SU-DHL-6 (cell line): ENCODE measurements around the gene MT1E.

ENCODE experiments used
- H2AFZ ChIP-seq: fragments of 200-600 bp; sonication (generic); 2 replicates; pipeline ENCODE4 v1.6.1; 2014; ENCODE audit warnings: low read depth, mild to moderate bottlenecking, moderate library complexity, mixed read lengths, antibody characterized with exemption, low read length; ENCODE audit not compliant: severe bottlenecking
- H3F3A ChIP-seq: fragments of 200-600 bp; shearing (Covaris generic); 2 replicates; pipeline ENCODE4 v1.6.0; 2016; ENCODE audit warnings: antibody characterized with exemption, mild to moderate bottlenecking; ENCODE audit not compliant: insufficient read depth
- H3K27ac ChIP-seq: fragments of 200-600 bp; sonication (generic); 2 replicates; pipeline ENCODE4 v1.5.1; 2016; ENCODE audit warnings: low read depth, mild to moderate bottlenecking, low read length, moderate library complexity, mixed read lengths
- H3K27me3 ChIP-seq: fragments of 200-600 bp; sonication (generic), shearing (Covaris generic); 2 replicates; pipeline ENCODE4 v1.6.0; 2014; ENCODE audit warnings: mild to moderate bottlenecking, low read length
- H3K36me3 ChIP-seq: fragments of 200-600 bp; sonication (generic); 2 replicates; pipeline ENCODE4 v1.6.1; 2014; ENCODE audit warnings: mild to moderate bottlenecking, low read length, mixed read lengths
- H3K4me2 ChIP-seq: fragments of 300-600, 200-600 bp; shearing (Covaris generic), sonication (generic); 2 replicates; pipeline ENCODE4 v1.6.0; 2014; ENCODE audit warnings: low read length, low read depth, mild to moderate bottlenecking; ENCODE audit not compliant: poor library complexity, severe bottlenecking
- H3K4me3 ChIP-seq: fragments of 200-600 bp; sonication (generic); 2 replicates; pipeline ENCODE4 v1.5.1; 2014; ENCODE audit warnings: antibody characterized with exemption, low read length, mild to moderate bottlenecking, mixed read lengths; ENCODE audit not compliant: insufficient read depth, poor library complexity, severe bottlenecking
- H3K79me2 ChIP-seq: fragments of 200-600 bp; sonication (generic); 2 replicates; pipeline ENCODE4 v1.6.1; 2014; ENCODE audit warnings: mild to moderate bottlenecking, low read length, moderate library complexity; ENCODE audit not compliant: insufficient read depth
- H3K9ac ChIP-seq: fragments of 200-600 bp; sonication (generic); 2 replicates; pipeline ENCODE4 v1.7.0; 2014; ENCODE audit warnings: mild to moderate bottlenecking, low read length
- H3K9me2 ChIP-seq: fragments of 200-600 bp; sonication (generic); replicated peaks from 2 replicates; pipeline ENCODE4 v1.6.1; 2014; ENCODE audit warnings: low read length; ENCODE audit not compliant: insufficient read depth
- H3K9me3 ChIP-seq: fragments of 200-600 bp; sonication (generic); 2 replicates; pipeline ENCODE4 v1.6.1; 2014; ENCODE audit warnings: low read length, mixed read lengths; ENCODE audit not compliant: insufficient read depth
- H4K20me1 ChIP-seq: fragments of 200-600 bp; sonication (generic); 2 replicates; pipeline ENCODE4 v1.6.1; 2014; ENCODE audit warnings: low read depth, mild to moderate bottlenecking, antibody characterized with exemption, low read length, moderate library complexity, mixed read lengths
- EZH2phosphoT487 ChIP-seq: fragments of 200-600 bp; sonication (generic), shearing (Covaris generic); conservative IDR thresholded peaks from 2 replicates; pipeline ENCODE4 v1.6.1; 2018; ENCODE audit warnings: mild to moderate bottlenecking, antibody characterized with exemption, low read length, moderate library complexity, mixed read lengths
- TF ChIP-seq, protein P1 (sequence below): fragments of 200-600 bp; sonication (generic); IDR thresholded peaks from one replicate; pipeline ENCODE4 v1.5.1; 2017; ENCODE audit warnings: antibody characterized with exemption, mild to moderate bottlenecking, low read length, moderate library complexity; ENCODE audit not compliant: insufficient read depth, poor library complexity, severe bottlenecking

Gene MT1E

DNA sequence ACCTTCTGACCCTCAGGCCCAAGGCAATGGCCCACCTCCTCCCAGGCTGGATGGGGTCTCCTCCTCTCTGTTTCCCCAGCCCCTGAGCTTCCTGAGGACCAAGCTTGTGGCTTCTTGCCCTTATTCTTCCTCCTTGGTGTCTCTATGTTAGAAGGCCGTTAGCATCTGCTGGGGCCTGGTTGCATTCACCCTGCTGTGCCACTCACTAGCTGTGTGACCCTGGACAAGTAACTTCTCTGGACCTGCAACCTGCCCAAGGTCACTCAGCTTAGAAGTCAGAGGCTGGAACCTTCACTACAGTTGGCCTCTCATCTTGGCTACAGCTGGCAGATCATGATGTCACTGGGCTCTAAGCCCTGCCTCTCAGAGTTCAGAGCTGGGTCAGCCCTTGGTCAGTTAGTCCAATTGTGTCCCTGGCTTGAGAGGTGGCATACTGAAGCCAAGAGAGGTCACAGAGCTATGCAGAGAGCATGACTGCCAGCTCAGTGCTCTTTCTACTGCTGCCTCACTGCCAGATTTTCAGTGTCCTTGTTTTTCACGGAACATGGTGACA is 14.2 kb upstream of the MT1E start:
- H4K20me1 ChIP-seq, result no peaks in the 10 kb centered on the region
- no peaks in the 10 kb centered on the region for H3F3A ChIP-seq
- H3K4me2 ChIP-seq, result no peak overlapping the region
- TF ChIP-seq, protein P1, sequence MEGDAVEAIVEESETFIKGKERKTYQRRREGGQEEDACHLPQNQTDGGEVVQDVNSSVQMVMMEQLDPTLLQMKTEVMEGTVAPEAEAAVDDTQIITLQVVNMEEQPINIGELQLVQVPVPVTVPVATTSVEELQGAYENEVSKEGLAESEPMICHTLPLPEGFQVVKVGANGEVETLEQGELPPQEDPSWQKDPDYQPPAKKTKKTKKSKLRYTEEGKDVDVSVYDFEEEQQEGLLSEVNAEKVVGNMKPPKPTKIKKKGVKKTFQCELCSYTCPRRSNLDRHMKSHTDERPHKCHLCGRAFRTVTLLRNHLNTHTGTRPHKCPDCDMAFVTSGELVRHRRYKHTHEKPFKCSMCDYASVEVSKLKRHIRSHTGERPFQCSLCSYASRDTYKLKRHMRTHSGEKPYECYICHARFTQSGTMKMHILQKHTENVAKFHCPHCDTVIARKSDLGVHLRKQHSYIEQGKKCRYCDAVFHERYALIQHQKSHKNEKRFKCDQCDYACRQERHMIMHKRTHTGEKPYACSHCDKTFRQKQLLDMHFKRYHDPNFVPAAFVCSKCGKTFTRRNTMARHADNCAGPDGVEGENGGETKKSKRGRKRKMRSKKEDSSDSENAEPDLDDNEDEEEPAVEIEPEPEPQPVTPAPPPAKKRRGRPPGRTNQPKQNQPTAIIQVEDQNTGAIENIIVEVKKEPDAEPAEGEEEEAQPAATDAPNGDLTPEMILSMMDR, result no peak
- TF ChIP-seq EZH2phosphoT487, result no peak
- no peaks in the 10 kb centered on the region for H3K79me2 ChIP-seq
- no peaks in the 10 kb centered on the region for H3K9me2 ChIP-seq
- H2AFZ ChIP-seq, result no peak overlapping the region
- no peaks in the 10 kb centered on the region for H3K9me3 ChIP-seq
- H3K27me3 ChIP-seq, result no peaks in the 10 kb centered on the region
- no peaks in the 10 kb centered on the region for H3K36me3 ChIP-seq
- H3K27ac ChIP-seq, result no peak overlapping the region
- no peak overlapping the region for H3K4me3 ChIP-seq
- H3K9ac ChIP-seq, result no peak overlapping the region

DNA sequence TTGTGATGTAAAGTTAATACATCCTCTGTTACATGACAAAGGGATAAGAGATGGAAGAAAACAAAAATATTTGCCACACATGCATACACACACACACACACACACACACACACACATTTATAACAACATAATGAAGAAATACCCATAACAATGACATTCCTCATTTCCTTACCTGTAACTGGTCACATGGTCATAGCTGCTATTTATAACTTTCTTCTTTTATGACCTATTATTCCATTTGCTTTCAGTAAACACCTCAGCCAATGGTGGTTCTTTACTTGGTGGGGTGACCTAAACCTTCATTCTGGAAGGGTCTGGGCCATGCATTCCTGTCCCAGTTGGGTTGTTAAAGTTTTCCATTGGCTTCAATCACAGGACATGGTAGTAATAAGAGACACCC is 11.9 kb upstream of the MT1E start:
- Histone ChIP-seq H3K79me2 (no peaks in the 10 kb centered on the region), H3K27me3 (no peaks in the 10 kb centered on the region; the same call in 1 of the 2 replicates), H3K9me3 (no peaks in the 10 kb centered on the region), H3K36me3 (no peaks in the 10 kb centered on the region), H3K4me3 (no peak overlapping the region), H3F3A (no peaks in the 10 kb centered on the region), H3K4me2 (no peak overlapping the region), H3K9me2 (no peaks in the 10 kb centered on the region), H2AFZ (no peak overlapping the region), H4K20me1 (no peaks in the 10 kb centered on the region), H3K9ac (no peak overlapping the region), H3K27ac (no peak overlapping the region)
- TF ChIP-seq, protein P1, result no peak
- no peak for TF ChIP-seq EZH2phosphoT487

- no peaks in the 10 kb centered on the region for H4K20me1 ChIP-seq
- no peak overlapping the region for H3K4me3 ChIP-seq
- no peak overlapping the region for H3K4me2 ChIP-seq
- no peaks in the 10 kb centered on the region for H3K36me3 ChIP-seq
- no peak overlapping the region for H2AFZ ChIP-seq
- no peaks in the 10 kb centered on the region for H3F3A ChIP-seq
- TF ChIP-seq EZH2phosphoT487, result no peak
- TF ChIP-seq, protein P1, result no peak
- no peak overlapping the region for H3K27ac ChIP-seq
- no peaks in the 10 kb centered on the region for H3K9me2 ChIP-seq
- no peaks in the 10 kb centered on the region for H3K79me2 ChIP-seq
- no peaks in the 10 kb centered on the region; the same call in 1 of the 2 replicates for H3K27me3 ChIP-seq
- H3K9ac ChIP-seq, result no peak overlapping the region
- no peaks in the 10 kb centered on the region for H3K9me3 ChIP-seq
Observed at GRCh38 chr16:56614549-56614991, 11.0 kb upstream of the MT1E start.
